ENCODE data around the gene KRTAP10-9. TPM values are rescaled to one million over a fixed set of nuclear protein-coding genes. Genes with fewer than 3 reads are reported as not detected.

KRTAP10-9 gene
- total RNA-seq, 1 donor from 2014 or later = not detected

- H3K4me3 ChIP-seq (ENCODE audit: low read depth, low read length) = no peak overlapping the region
- no peak for DNase-seq (ENCODE audit: low read depth)
- no peak for TF ChIP-seq CTCF (conservative IDR thresholded peaks at IDR 0.05; ENCODE audit: low read depth, low read length)
Observed at GRCh38 chr21:44614161-44614631, 12.7 kb upstream of the KRTAP10-9 start.

- DNase-seq (ENCODE audit: low read depth) = no peak
- H3K4me3 ChIP-seq (ENCODE audit: low read depth, low read length) = no peak overlapping the region
- no peak for TF ChIP-seq CTCF (conservative IDR thresholded peaks at IDR 0.05; ENCODE audit: low read depth, low read length)
Observed at GRCh38 chr21:44614961-44615391, 11.9 kb upstream of the KRTAP10-9 start.

GRCh38 chr21:44615466-44615865, 11.4 kb upstream of the KRTAP10-9 start:
- TF ChIP-seq CTCF (conservative IDR thresholded peaks at IDR 0.05; ENCODE audit: low read depth, low read length) = no peak
- no peak for DNase-seq (ENCODE audit: low read depth)
- no peak overlapping the region for H3K4me3 ChIP-seq (ENCODE audit: low read depth, low read length)

DNA sequence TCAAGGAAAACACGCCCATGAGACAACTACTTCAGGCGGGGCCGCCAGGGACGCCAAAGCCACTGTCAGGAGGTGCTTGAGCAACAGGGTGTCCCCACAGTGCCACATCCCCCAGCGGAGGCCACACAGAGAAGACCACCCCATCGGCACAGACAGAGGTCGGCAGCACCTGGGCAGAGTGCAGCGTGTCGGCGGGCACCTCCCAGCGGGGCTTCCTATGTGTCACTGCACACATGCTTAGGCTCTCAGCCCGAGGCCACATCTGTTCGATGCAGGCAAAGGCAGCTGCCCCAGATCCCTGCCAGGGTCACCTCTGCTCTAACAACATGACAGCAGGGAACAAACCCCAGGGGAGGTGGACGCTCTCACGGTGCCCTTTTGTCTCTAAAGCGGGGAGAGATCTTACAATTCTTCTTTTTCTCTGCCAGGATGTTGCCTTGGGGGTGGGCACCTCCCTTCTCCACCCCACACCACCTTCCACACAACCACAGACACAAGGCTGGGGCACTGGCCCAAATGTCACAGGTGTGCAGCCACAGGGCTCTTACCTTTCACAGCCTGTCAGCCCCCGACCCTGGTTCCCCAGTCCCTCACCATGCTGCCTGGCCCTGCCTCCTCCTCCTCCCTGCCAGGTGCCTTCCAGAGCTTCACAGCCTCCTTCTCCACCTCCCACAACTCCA, 10.8 kb upstream of the KRTAP10-9 start:
- no peak for DNase-seq (ENCODE audit: low read depth)
- no peak for TF ChIP-seq CTCF (conservative IDR thresholded peaks at IDR 0.05; ENCODE audit: low read depth, low read length)
- H3K4me3 ChIP-seq (ENCODE audit: low read depth, low read length) = no peak overlapping the region

DNA sequence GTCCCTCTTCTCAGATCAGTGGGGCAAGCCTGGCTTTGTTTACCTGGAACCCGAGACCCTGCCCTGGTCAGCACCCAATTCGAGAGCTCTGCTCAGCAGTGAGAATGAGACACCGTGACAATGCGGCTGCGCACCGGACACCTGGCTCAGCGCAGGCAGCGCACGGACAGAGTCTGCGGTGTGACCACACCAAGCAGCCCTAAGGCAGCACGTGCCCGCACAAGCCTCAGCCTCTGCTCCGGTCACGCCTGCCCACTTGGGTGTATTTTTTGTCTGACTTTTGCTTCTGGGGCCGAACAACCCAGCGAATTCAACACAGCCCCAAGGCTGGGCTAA, 10.3 kb upstream of the KRTAP10-9 start:
- H3K4me3 ChIP-seq (ENCODE audit: low read depth, low read length) = no peak overlapping the region
- DNase-seq (ENCODE audit: low read depth) = no peak
- TF ChIP-seq CTCF (conservative IDR thresholded peaks at IDR 0.05; ENCODE audit: low read depth, low read length) = no peak

DNA sequence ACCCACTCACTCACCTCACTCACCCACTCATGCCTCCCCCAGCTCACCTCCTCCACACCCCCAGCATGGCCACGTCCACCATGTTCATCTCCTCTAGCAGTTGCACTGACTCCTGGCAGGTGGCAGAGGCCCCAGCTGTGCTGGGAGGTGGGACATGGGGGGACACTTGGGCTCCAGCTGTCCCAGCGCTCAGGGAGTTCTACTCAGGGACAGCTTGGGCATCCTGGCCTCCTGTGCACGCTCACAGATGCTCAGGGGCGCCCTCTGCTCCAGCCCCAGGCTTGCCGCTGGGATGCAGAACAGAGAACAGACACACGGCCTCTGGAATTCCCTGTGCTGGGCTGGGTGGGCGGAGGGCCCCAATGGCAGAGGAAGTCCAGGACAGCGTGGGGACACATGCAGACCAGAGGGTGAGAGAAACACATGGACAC, 9.8 kb upstream of the KRTAP10-9 start:
- no peak for TF ChIP-seq CTCF (conservative IDR thresholded peaks at IDR 0.05; ENCODE audit: low read depth, low read length)

GRCh38 chr21:44618504-44618903, 8.4 kb upstream of the KRTAP10-9 start:
- no peak for TF ChIP-seq CTCF (conservative IDR thresholded peaks at IDR 0.05; ENCODE audit: low read depth, low read length)
- H3K4me3 ChIP-seq (ENCODE audit: low read depth, low read length) = no peak overlapping the region
- no peak for DNase-seq (ENCODE audit: low read depth)

More for the DNA sequence above, 9.8 kb upstream of the KRTAP10-9 start:
- no peak for DNase-seq (ENCODE audit: low read depth)
- no peak overlapping the region for H3K4me3 ChIP-seq (ENCODE audit: low read depth, low read length)

Data from epithelial cell of proximal tubule (primary cell).